ENCODE results near the gene RNF217.
"Not testable (repeated sequence)": the region's sequence is repeated elsewhere in the genome, so short reads cannot be mapped to it uniquely, and the experiment has no call there.

The RNF217 gene

GRCh38 chr6:125054331-125054730 is 92.1 kb downstream of the RNF217 start:
- DNase-seq (ENCODE audit: low spot score), result no peak

DNA sequence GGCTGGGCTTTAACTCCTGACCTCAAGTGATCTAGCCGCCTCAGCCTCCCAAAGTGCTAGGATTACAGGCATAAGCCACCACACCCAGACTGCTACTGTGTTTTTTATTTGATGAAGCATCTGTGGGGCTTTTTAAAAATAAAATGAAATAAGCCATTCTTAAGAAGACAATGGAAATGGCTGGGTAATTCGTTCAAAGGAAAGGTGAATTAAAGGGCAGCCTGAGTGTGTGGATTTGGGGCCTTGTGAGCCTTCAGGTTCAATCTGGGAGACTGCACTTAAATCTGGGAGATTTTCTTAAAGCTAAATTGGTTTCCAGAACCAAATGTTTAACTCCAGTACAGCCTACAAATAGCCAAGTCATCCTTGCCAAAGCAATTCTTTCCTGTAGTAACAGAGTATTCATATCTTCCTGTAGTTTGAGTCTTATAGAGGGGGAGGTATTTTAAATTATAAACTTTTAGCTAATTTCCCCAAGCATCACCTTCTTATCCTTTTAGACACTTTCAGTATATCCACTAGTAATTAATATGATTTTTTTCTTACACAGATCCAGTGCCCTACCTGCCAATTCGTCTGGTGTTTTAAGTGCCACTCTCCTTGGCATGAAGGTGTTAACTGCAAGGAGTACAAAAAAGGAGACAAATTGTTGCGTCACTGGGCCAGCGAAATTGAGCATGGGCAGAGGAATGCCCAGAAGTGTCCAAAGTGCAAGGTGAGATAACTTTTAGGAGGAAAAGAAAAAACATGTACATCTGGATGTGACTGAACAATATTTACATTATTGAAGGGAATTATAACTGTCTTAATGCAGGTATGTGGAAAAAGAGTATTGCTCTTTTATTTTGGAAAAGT is 95.4 kb downstream of the RNF217 start:
- DNase-seq (ENCODE audit: low spot score), result no peak

- DNase-seq (ENCODE audit: low spot score), result no peak
Observed at GRCh38 chr6:125058546-125058945, 96.3 kb downstream of the RNF217 start.

GRCh38 chr6:125063307-125063706 is 101.1 kb downstream of the RNF217 start:
- DNase-seq (ENCODE audit: low spot score), result no peak

GRCh38 chr6:125066140-125066539 is 103.9 kb downstream of the RNF217 start:
- no peak for DNase-seq (ENCODE audit: low spot score)

GRCh38 chr6:125066964-125067363 is 104.7 kb downstream of the RNF217 start:
- no peak for DNase-seq (ENCODE audit: low spot score)

DNA sequence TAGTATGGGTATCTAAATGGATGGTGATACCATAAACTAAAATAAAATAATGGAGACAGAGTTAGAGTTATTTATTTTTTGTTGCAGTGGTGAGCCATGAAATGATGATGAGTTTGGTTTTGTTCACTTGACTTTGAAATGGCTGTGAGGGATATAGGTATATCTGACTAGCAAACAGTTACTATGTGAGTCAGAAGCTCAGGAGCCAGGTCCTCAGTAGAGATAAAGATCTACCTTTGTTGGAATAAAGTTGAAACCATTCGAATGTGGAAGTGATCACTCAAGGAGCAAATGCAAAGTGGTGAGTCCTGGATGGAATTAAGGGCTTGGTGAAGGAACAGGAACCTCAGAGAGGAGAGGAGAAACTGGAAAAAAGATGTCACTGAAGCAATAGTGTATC is 105.3 kb downstream of the RNF217 start:
- DNase-seq (ENCODE audit: low spot score), result no peak

DNA sequence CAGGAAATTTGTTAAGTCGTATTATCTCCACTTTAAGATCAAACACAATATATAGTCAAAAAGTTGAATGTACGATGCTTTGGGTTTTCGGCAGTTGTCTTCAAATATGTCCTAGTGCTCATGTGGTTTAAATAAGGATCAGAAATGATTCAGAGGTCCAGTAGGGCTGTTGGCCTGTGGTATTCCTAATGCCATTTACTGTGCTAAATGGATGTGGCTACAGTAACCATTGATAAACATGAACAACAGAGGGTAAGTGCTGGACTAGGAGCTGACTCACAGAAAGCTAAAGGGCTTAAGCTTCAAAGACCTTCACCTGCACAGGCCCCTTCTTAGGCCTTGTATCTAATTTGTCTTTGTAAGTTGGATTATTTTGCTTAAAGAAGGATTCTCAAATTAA is 110.8 kb downstream of the RNF217 start:
- DNase-seq (ENCODE audit: low spot score), result no peak

DNA sequence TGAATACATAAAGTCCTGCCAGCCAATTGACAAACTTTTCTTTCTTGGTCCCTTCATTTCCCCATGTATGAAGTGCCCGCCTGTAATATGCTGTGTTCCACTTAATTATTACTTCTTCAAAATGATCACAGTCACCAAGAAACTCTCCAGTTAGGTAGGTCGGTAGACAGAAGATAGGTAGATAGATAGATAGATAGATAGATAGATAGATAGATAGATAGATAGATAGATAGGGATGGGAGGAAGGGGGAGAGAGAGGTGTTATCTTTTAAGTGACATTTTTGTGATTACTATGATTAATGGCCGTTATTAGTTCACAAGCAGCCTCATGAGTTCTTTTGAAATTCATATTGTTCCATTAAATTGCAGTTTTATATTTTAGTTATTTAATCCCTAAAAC is 111.9 kb downstream of the RNF217 start:
- DNase-seq (ENCODE audit: low spot score), result no peak

DNA sequence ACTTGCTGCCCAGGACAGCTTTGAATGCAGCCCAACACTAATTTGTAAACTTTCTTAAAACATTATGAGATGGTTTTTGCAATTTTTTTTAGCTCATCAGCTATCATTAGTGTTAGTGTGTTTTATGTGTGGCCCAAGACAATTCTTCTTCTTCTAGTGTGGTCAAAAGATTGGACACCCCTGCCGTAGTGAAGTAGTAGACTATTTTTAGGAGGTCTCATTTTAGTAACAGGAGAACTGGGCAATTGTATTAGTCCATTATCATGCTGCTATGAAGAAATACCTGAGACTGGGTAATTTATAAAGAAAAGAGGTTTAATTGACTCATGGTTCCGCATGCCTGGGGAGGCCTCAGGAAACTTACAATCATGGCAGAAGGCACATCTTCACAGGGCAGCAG is 112.8 kb downstream of the RNF217 start:
- not testable (repeated sequence) for DNase-seq (ENCODE audit: low spot score)

- no peak for DNase-seq (ENCODE audit: low spot score)
Observed at GRCh38 chr6:125075741-125076481, 113.7 kb downstream of the RNF217 start.

DNA sequence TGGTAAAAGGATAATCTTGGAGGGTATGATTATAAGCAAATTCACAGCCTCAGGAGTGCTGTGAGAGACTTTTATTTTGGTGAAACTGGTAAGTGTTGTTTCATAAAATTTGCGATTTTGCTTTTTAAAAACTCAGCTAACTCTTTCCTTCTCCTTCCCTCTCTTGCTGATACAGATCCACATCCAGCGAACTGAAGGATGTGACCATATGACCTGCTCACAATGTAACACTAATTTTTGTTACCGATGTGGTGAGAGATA is 114.2 kb downstream of the RNF217 start:
- DNase-seq (ENCODE audit: low spot score), result no peak

DNA sequence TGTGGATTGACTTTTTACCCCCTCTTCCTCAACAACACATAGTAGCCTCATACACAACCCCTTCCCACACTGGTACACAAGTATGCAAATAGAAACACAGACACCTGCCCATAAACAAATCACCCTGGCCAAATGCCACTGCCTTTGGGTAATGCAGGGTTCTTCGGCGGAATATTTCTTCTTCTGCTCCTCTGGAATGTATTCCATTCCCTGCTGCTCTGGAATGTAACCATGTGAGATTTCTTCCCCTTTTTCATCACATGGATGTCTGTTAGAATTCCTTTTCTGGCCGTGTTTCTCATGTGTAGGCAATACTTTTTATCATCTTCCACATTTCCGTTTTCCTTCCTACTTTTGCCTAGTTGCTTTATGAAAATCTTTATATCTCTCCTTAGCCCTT is 115.2 kb downstream of the RNF217 start:
- no peak for DNase-seq (ENCODE audit: low spot score)

DNA sequence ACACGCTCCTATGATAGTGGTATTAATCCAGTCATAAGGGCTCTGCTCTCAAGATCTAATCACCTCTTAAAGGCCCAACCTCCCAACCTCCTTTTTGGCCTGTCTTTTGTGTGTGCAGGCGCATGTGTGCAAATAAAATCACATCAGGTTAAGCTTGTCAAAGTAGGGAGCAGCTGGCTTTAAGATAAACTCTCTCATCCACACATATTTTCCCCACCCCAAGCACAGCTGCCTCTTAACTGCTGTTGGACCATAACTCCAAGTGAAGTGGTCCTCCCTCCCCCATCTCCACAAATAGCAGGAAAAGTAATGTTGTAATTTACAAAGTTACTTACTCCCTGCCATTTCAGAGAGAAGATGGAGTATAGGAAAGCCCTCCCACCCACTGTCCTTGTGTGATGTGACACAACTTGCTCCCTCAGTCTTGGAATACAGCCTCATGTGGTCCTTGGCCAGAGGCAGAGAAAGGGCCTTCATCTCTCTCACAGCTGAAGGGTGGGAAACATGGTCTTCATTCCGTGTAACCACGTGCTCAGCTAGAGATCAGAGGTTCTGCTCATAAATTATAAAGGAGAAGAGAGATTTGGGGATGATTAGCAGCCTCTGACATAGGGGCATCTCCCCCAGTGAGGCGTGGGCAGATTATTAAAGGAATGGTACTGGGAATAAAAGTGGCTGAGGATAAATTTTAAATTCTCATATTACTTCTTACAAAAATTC is 116.5 kb downstream of the RNF217 start:
- DNase-seq (ENCODE audit: low spot score), result no peak

DNA sequence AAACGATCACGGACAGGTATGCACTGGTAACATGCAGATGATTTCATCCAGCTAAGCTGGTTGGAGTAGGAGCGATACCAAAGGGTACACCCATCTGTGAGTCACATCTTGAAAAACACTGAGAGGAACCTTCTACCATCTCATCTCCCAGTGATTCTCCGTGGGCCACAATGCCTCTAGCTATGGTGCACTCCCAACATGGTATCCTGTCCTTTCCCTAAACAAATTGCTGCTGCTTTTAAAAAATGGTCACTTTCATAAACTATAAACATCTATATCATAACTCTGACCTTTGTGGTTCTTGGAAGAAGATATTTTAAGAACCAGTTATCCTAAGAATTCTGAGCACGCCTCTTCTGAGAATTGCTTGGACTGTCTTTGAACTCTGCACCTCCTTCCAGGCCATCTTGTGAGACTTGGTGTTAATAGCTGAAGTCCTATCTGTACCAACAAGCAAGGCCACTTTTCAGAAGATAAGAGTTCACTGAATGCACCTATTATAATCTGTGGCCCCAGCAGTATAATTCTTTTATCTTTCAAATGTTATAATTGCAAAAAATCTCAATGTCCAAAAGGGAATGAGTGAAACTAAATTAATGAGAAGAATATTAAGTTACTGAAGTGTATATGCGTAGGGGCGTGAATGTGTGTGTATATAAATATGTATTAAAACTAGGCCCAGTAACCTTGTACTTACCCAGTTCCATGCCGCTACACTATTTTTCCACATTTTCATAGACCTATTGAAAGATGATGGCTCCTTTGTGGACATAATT is 120.9 kb downstream of the RNF217 start:
- DNase-seq (ENCODE audit: low spot score), result no peak

DNA sequence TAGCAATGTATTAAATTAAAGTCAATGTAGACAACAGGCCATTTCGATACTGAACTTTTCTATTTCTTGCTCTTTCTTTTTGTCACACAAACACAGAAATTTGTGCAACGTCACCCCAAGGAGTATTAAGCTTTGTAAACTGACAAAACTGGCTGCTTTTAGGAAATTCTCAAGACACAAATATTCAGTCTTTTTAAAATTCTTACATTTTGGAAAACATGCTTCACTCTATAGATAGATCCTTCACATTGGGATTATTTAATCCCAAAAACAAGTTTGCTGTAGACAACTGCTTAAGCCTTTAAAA is 121.4 kb downstream of the RNF217 start:
- DNase-seq (ENCODE audit: low spot score), result no peak

DNA sequence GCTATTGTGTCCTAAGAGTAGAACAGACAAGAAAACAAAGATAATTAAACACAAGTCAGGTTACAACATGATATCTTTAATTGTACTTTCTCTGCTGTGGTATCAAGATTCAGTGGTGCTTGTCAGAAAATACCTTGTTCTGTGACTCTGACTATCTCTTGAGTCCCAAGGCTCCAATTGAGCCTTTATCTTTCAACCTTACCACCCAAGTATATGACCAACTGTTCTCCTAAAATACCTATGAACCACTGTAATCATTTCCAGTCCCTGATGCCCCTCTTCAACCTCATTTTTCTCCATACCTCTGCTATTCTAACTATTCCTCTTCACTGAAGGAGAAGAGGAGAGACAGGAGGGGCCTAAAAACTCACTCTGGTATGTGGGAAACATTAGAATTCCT is 124.5 kb downstream of the RNF217 start:
- DNase-seq (ENCODE audit: low spot score), result no peak

DNA sequence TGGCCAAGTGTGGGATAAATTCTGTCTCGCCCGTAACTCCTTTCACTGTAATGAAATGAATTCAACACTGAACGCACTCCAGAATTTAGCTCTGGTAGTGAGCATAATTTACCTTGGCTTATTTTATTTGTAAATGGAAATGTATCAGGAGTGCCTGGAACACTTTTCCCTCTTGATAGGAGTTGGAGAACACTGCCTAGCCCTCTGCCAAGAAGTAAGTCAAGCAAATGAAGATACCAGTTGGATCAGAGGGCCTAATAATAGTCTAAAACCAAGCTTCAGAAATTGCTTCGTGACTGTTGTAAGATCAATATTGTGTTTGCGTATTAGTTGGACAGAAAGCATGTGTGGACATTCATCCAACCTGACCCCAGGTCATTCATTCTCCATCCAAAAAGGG is 126.7 kb downstream of the RNF217 start:
- DNase-seq (ENCODE audit: low spot score), result no peak

DNA sequence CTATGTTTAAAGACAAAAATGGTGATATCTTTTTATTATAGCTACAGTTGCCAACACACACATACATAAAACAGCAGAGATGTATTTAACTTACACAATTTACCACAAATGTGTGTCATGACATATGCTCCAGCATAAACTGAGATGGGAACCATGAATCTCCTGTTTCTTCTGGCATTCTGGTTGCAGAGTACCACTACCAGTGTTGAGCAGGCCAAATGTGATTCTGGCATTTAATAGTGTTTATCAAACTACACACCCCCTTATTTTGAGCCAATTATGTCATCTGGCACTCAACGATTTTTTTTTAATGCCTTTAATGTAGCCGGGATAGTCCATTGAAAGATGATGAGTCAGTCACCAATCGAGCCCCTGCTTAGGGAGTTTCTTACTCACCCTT is 132.3 kb downstream of the RNF217 start:
- no peak for DNase-seq (ENCODE audit: low spot score)

DNA sequence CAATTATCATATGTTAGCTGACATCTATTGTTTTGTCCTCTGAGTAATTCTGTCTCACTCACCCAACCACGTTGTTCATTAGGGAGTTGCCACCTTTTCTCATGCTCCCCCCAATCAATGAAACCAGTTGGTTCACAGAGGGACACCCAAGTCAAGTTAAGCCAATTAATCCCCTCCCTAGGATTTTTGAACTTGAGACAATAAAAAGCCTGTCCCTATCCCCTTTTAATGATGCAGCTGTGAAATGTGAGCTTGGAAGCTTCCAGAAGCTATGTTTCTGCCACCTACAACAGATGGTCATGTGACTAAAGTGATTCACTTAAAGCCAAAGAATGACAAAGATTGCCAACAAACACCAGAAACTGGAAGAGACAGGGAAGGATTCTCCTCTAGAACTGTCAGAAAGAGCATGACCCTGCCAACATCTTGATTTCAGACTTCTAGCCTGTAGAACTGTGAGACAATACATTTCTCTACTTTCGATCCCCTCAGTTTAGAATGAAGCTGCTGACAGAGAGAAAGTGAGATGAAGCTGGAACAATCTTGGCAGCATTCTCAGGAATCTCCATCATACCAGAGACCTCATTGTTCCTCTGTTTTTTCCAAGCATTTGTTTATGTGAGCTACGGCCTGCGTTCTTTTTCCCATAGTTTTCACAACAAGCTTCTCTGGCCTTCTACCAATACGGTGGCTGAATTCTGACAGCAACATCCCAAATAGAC is 133.5 kb downstream of the RNF217 start:
- no peak for DNase-seq (ENCODE audit: low spot score)

DNA sequence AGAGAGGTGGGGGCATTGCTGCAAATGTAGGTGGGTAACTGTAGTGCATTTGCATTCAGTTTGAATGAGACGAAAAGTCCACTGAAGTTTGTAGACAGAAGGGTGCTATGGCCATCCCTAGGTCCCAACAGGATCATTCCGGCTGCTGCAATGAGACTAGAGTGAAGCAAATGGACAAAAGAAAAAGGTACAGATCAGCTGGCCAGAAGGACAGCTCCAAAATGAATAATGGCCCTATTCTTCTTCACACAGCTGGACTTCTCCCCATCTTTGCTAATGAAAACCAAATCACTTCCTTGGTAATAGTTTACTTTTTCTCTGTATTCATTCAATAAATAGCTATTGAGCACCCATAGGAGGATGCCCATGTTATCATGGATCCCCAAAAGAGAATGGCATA is 134.9 kb downstream of the RNF217 start:
- DNase-seq (ENCODE audit: low spot score), result no peak

- DNase-seq (ENCODE audit: low spot score), result no peak
Observed at GRCh38 chr6:125098253-125098652, 136.0 kb downstream of the RNF217 start.

All from HuH-7.5 (cell line).